ENCODE data around the gene EAF1. TPM values are rescaled to one million over a fixed set of nuclear protein-coding genes. Genes with fewer than 3 reads are reported as not detected.

EAF1 gene
- total RNA-seq, 1 experiment from 2014 or later, result 28.3 TPM

- Mint-ChIP-seq H3K27ac (ENCODE audit: low read depth, unreplicated experiment) (no peak overlapping the region), H3K36me3 (ENCODE audit: insufficient read depth, unreplicated experiment) (no peaks in the 10 kb centered on the region), H3K4me1 (ENCODE audit: insufficient read depth, unreplicated experiment) (no peaks in the 10 kb centered on the region), H3K4me3 (ENCODE audit: unreplicated experiment) (no peak overlapping the region), H3K27me3 (ENCODE audit: insufficient read depth, unreplicated experiment) (peaks cover 20% of the 10 kb centered on the region), H3K9me3 (ENCODE audit: unreplicated experiment) (no peaks in the 10 kb centered on the region)
- no peak for TF ChIP-seq CTCF (IDR thresholded peaks at IDR 0.05; ENCODE audit: unreplicated experiment)
- DNase-seq (ENCODE audit: unreplicated experiment), result no peak
- POLR2A ChIA-PET, result no interaction called here
- CTCF ChIA-PET, result no interaction called here
- BruUV-seq (replicated peaks), result no TSS peak
- intact Hi-C loops (cut with micrococcal nuclease), result no loop called here
These were observed 47.8 kb downstream of the EAF1 start for GRCh38 chr3:15475161-15475560.

GRCh38 chr3:15476378-15476777, 49.0 kb downstream of the EAF1 start:
- no TSS peak for BruUV-seq (replicated peaks)
- POLR2A ChIA-PET, result no interaction called here
- no peak overlapping the region for H3K27ac Mint-ChIP-seq (ENCODE audit: low read depth, unreplicated experiment)
- intact Hi-C loops (cut with micrococcal nuclease), result no loop called here
- no peak for DNase-seq (ENCODE audit: unreplicated experiment)
- CTCF ChIA-PET, result no interaction called here
- H3K27me3 Mint-ChIP-seq (ENCODE audit: insufficient read depth, unreplicated experiment), result peaks cover 21% of the 10 kb centered on the region
- no peak for TF ChIP-seq CTCF (IDR thresholded peaks at IDR 0.05; ENCODE audit: unreplicated experiment)
- H3K4me3 Mint-ChIP-seq (ENCODE audit: unreplicated experiment), result no peak overlapping the region
- no peaks in the 10 kb centered on the region for H3K36me3 Mint-ChIP-seq (ENCODE audit: insufficient read depth, unreplicated experiment)
- H3K9me3 Mint-ChIP-seq (ENCODE audit: unreplicated experiment), result no peaks in the 10 kb centered on the region
- no peaks in the 10 kb centered on the region for H3K4me1 Mint-ChIP-seq (ENCODE audit: insufficient read depth, unreplicated experiment)

- Mint-ChIP-seq H3K4me1 (ENCODE audit: insufficient read depth, unreplicated experiment) (no peaks in the 10 kb centered on the region), H3K9me3 (ENCODE audit: unreplicated experiment) (no peaks in the 10 kb centered on the region), H3K4me3 (ENCODE audit: unreplicated experiment) (no peak overlapping the region), H3K27ac (ENCODE audit: low read depth, unreplicated experiment) (no peak overlapping the region), H3K36me3 (ENCODE audit: insufficient read depth, unreplicated experiment) (no peaks in the 10 kb centered on the region), H3K27me3 (ENCODE audit: insufficient read depth, unreplicated experiment) (peaks cover 21% of the 10 kb centered on the region)
- no TSS peak for BruUV-seq (replicated peaks)
- intact Hi-C loops (cut with micrococcal nuclease), result no loop called here
- CTCF ChIA-PET, result interaction anchor here (1.4 kb wide), 1 partner anchor 73 kb away, joined by 3 read pairs; no protein-coding TSS in a partner anchor
- no peak for TF ChIP-seq CTCF (IDR thresholded peaks at IDR 0.05; ENCODE audit: unreplicated experiment)
- POLR2A ChIA-PET, result no interaction called here
- DNase-seq (ENCODE audit: unreplicated experiment), result no peak
These were observed 50.7 kb downstream of the EAF1 start for GRCh38 chr3:15477951-15478639.

GRCh38 chr3:15478640-15478979, 51.2 kb downstream of the EAF1 start:
- Mint-ChIP-seq H3K27ac (ENCODE audit: low read depth, unreplicated experiment) (no peak overlapping the region), H3K4me1 (ENCODE audit: insufficient read depth, unreplicated experiment) (no peaks in the 10 kb centered on the region), H3K36me3 (ENCODE audit: insufficient read depth, unreplicated experiment) (no peaks in the 10 kb centered on the region), H3K4me3 (ENCODE audit: unreplicated experiment) (no peak overlapping the region), H3K9me3 (ENCODE audit: unreplicated experiment) (no peaks in the 10 kb centered on the region), H3K27me3 (ENCODE audit: insufficient read depth, unreplicated experiment) (peaks cover 26% of the 10 kb centered on the region)
- TF ChIP-seq CTCF (IDR thresholded peaks at IDR 0.05; ENCODE audit: unreplicated experiment), result no peak
- intact Hi-C loops (cut with micrococcal nuclease), result no loop called here
- ChIA-PET CTCF (interaction anchor here (1.4 kb wide), 1 partner anchor 74 kb away, joined by 3 read pairs; no protein-coding TSS in a partner anchor), POLR2A (interaction anchor here (0.7 kb wide), 1 partner anchor 54 kb away, joined by 3 read pairs; no protein-coding TSS in a partner anchor)
- BruUV-seq (replicated peaks), result no TSS peak
- DNase-seq (ENCODE audit: unreplicated experiment), result no peak
